Measurements from ENCODE around the gene KRT6A.

The KRT6A gene

DNA sequence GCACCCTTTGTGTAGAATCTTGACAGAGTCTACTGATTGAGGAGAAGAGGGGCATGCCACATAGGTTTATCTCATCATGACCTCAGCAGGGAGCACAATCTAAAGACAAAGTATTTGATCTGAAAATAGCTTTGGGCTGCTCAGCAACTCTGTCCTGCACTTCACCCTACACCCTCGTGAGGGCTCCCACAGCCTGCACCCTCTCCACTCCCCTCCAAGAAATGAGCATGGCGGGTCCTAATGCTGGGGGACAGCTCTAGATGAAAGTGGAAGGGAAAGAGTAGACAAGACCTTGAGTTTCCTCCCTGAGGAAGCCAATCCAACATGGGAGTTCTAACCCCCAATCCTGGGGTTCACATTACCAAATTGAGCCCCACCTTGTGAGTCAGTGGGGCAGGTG, 37.8 kb upstream of the KRT6A start:
- Histone ChIP-seq H3K9me3 (no peaks in the 10 kb centered on the region), H3K4me3 (ENCODE audit: low read depth, low read length) (no peak overlapping the region), H3K4me1 (no peaks in the 10 kb centered on the region), H3K27me3 (peaks cover 13% of the 10 kb centered on the region), H3K36me3 (no peaks in the 10 kb centered on the region)
- DNase-seq = no peak
- TF ChIP-seq, protein P1, sequence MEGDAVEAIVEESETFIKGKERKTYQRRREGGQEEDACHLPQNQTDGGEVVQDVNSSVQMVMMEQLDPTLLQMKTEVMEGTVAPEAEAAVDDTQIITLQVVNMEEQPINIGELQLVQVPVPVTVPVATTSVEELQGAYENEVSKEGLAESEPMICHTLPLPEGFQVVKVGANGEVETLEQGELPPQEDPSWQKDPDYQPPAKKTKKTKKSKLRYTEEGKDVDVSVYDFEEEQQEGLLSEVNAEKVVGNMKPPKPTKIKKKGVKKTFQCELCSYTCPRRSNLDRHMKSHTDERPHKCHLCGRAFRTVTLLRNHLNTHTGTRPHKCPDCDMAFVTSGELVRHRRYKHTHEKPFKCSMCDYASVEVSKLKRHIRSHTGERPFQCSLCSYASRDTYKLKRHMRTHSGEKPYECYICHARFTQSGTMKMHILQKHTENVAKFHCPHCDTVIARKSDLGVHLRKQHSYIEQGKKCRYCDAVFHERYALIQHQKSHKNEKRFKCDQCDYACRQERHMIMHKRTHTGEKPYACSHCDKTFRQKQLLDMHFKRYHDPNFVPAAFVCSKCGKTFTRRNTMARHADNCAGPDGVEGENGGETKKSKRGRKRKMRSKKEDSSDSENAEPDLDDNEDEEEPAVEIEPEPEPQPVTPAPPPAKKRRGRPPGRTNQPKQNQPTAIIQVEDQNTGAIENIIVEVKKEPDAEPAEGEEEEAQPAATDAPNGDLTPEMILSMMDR (IDR thresholded peaks at IDR 0.05; ENCODE audit: low read depth, low read length) = no peak

DNA sequence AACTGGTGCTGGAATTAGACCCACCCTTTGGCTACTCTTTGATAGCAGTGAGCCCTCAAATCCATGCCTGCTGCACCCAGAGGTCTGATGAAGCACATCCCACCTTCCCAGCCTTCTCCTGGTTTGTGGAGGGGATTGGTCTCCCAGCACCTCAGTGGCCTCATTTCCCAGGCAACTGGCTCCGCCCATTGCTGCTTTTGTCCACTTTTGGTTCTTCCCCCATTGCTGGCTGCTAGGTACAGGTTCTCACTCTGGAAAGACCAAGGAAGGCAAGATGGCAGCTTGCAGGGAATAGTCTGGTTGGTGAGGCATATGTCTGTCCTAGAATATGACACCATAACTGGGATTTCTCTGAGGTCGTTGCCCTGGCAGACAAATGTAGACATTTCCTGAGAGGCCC, 37.3 kb upstream of the KRT6A start:
- TF ChIP-seq, protein P1 (IDR thresholded peaks at IDR 0.05; ENCODE audit: low read depth, low read length) = no peak
- Histone ChIP-seq H3K36me3 (no peaks in the 10 kb centered on the region), H3K4me1 (no peaks in the 10 kb centered on the region), H3K9me3 (no peaks in the 10 kb centered on the region), H3K4me3 (ENCODE audit: low read depth, low read length) (no peak overlapping the region), H3K27me3 (peaks cover 17% of the 10 kb centered on the region)
- DNase-seq = no peak

GRCh38 chr12:52529846-52530245, 36.8 kb upstream of the KRT6A start:
- Histone ChIP-seq H3K27me3 (peaks cover 21% of the 10 kb centered on the region), H3K9me3 (no peaks in the 10 kb centered on the region), H3K36me3 (no peaks in the 10 kb centered on the region), H3K4me3 (ENCODE audit: low read depth, low read length) (no peak overlapping the region), H3K4me1 (no peaks in the 10 kb centered on the region)
- TF ChIP-seq, protein P1 (IDR thresholded peaks at IDR 0.05; ENCODE audit: low read depth, low read length) = no peak
- DNase-seq = no peak

GRCh38 chr12:52529417-52529816, 36.4 kb upstream of the KRT6A start:
- H3K4me1 ChIP-seq = no peaks in the 10 kb centered on the region
- peaks cover 21% of the 10 kb centered on the region for H3K27me3 ChIP-seq
- H3K4me3 ChIP-seq (ENCODE audit: low read depth, low read length) = no peak overlapping the region
- H3K36me3 ChIP-seq = no peaks in the 10 kb centered on the region
- no peaks in the 10 kb centered on the region for H3K9me3 ChIP-seq
- TF ChIP-seq, protein P1 (IDR thresholded peaks at IDR 0.05; ENCODE audit: low read depth, low read length) = no peak
- DNase-seq = no peak

- Histone ChIP-seq H3K9me3 (no peaks in the 10 kb centered on the region), H3K27me3 (peaks cover 21% of the 10 kb centered on the region), H3K4me1 (no peaks in the 10 kb centered on the region), H3K36me3 (no peaks in the 10 kb centered on the region), H3K4me3 (ENCODE audit: low read depth, low read length) (no peak overlapping the region)
- no peak for DNase-seq
- TF ChIP-seq, protein P1 (IDR thresholded peaks at IDR 0.05; ENCODE audit: low read depth, low read length) = no peak
Observed at GRCh38 chr12:52528641-52529143, 35.6 kb upstream of the KRT6A start.

- no peaks in the 10 kb centered on the region for H3K36me3 ChIP-seq
- TF ChIP-seq, protein P1 (IDR thresholded peaks at IDR 0.05; ENCODE audit: low read depth, low read length) = no peak
- no peak for DNase-seq
- peaks cover 23% of the 10 kb centered on the region for H3K27me3 ChIP-seq
- H3K9me3 ChIP-seq = no peaks in the 10 kb centered on the region
- H3K4me1 ChIP-seq = no peaks in the 10 kb centered on the region
- no peak overlapping the region for H3K4me3 ChIP-seq (ENCODE audit: low read depth, low read length)
Observed at GRCh38 chr12:52527121-52527800, 34.2 kb upstream of the KRT6A start.
